Retinal pigment epithelial cell (primary cell): ENCODE data around the gene KBTBD6.
"Not testable (repeated sequence)": the region's sequence is repeated elsewhere in the genome, so short reads cannot be mapped to it uniquely, and the experiment has no call there.

Experiments
- DNase-seq: peaks from one replicate; pipeline ENCODE4 v3.0.0-alpha.2; 2010; ENCODE audit warnings: low read depth
- H3K4me3 ChIP-seq: 2 replicates; pipeline ENCODE4 v1.5.1; 2011; ENCODE audit warnings: mild to moderate bottlenecking, low read length, control low read depth, moderate library complexity
- CTCF ChIP-seq: conservative IDR thresholded peaks from 2 replicates; pipeline ENCODE4 v1.5.1; 2011; ENCODE audit warnings: low read depth, low read length, control low read depth, inconsistent platforms

The KBTBD6 gene

DNA sequence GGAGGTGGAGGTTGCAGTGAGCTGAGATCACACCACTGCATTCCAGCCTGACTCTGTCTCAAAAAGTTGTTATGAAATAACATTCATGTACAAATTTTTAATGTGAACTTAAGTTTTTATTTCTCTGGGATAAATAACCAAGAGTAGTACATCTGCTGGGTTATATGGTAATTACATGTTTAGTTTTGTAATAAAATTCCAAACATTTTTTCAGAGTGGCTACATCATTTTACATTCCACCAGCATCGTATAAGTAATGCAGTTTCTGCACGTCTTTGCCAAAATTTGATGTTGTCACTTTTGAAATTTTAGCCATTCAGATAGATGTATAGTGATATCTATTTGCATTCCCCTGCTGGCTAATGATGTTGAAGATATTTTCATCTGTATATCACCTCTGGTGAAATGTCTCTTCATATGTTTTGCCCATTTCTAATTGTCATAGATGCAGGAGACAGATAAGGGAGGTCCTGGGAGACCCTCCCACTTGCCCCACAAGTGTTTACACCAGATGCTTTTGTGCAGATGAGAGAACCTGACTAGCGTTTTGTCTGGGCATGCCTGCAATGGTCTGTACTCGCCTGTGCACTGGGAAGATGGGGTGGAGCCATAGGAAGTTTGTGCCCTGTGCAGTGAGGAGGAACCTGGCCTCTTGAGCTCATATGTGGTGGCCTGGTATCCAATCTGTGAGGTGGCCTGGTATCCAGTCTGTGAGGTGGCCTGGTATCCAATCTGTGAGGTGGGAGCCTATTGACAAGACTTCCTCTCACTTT lies 12.7 kb upstream of the KBTBD6 start:
- H3K4me3 ChIP-seq = no peak overlapping the region
- DNase-seq = no peak
- TF ChIP-seq CTCF = no peak

DNA sequence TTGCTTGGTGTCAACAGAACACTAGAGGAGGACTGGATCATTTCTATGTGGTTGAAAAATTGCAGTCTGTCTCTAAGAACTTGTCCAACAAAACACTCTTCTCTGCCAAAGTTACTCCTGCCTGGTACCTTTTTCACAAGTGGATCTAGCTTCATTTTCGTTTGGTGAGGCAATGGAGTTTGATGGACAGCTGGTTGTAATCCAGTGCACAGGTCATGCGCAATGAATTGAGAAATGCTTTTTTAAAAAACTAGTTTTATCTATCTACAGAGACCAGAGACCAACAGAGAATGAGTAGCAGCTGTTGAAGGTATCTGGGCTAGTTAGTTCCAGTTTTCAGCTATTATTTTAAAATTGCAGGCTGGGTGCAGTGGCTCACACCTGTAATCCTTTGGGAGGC lies 12.0 kb upstream of the KBTBD6 start:
- DNase-seq = no peak
- TF ChIP-seq CTCF = no peak
- no peak overlapping the region for H3K4me3 ChIP-seq

- peak; percentile 49 for DNase-seq
- TF ChIP-seq CTCF = no peak
- no peak overlapping the region for H3K4me3 ChIP-seq
Measured at GRCh38 chr13:41139296-41139966, 6.8 kb upstream of the KBTBD6 start.

DNA sequence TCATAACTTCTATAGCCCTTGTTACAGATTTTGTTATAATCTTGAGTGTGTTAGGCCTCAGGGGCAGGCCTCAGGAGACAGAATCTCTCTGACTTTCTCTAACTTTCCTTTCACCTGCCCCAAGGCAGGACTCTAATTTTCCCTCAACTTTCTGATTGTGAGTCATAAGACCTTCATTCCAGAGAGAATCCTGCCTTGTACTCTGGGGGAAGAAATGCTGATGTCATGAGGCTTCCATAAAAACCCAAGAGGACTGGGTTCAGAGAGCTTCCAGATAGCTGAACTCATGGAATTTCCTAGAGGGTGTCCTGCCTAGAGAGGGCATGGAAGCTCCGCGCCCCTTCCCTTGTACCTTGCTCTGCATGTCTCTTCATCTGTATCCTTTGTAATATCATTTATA lies 5.3 kb upstream of the KBTBD6 start:
- no peak overlapping the region for H3K4me3 ChIP-seq
- peak; percentile 61 for DNase-seq
- TF ChIP-seq CTCF = no peak

DNA sequence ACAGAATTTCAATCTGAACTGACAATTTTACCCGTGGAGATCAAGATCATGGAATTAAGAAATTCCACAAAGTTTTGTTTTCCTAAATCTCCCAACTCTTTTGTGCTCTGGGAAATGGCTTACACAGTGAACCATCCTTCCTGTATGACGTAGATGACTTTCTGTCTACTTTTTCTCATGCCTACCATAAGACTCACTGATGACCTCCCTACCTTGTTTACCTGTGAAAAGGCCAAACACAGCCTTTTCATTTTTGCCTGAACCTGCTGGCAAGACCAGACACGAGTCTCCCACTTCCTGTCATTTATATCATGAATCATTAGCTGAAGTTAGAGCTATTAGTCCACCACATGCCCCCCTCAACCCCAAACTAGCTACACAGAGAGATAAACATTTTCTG lies 4.6 kb upstream of the KBTBD6 start:
- peak; percentile 54 for DNase-seq
- TF ChIP-seq CTCF = no peak
- H3K4me3 ChIP-seq = no peak overlapping the region

DNA sequence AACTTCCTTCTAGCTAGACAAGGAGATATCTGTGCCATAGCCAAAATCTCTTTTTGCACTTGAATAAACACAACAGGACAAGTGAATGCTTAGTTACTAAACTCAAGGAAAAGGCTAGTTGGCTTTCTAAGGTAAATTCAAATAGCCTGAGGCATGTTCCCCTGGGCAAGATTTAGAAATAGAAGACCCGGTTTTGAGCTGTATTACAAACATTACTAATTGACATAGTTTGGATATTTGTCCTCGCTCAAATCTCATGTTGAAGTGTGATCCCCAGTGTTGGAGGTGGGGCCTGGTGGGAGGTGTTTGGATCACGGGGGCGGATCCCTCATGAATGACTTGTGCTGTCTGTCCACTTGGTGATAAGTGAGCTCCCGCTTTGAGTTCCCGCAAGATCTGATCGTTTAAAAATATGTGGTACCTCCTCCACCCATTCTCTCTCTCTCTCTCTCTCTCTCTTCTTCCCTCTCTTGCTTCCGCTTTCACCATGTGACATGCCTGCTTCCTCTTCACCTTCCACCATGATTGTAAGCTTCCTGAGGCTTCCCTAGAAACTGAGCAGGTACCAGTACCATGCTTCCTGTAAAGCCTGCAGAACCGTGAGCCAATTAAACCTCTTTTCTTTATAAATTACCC lies 3.9 kb upstream of the KBTBD6 start:
- DNase-seq = no peak
- no peak overlapping the region for H3K4me3 ChIP-seq
- TF ChIP-seq CTCF = no peak

GRCh38 chr13:41133951-41134350 lies 1.3 kb upstream of the KBTBD6 start:
- no peak for TF ChIP-seq CTCF
- DNase-seq = no peak
- no peak overlapping the region for H3K4me3 ChIP-seq

DNA sequence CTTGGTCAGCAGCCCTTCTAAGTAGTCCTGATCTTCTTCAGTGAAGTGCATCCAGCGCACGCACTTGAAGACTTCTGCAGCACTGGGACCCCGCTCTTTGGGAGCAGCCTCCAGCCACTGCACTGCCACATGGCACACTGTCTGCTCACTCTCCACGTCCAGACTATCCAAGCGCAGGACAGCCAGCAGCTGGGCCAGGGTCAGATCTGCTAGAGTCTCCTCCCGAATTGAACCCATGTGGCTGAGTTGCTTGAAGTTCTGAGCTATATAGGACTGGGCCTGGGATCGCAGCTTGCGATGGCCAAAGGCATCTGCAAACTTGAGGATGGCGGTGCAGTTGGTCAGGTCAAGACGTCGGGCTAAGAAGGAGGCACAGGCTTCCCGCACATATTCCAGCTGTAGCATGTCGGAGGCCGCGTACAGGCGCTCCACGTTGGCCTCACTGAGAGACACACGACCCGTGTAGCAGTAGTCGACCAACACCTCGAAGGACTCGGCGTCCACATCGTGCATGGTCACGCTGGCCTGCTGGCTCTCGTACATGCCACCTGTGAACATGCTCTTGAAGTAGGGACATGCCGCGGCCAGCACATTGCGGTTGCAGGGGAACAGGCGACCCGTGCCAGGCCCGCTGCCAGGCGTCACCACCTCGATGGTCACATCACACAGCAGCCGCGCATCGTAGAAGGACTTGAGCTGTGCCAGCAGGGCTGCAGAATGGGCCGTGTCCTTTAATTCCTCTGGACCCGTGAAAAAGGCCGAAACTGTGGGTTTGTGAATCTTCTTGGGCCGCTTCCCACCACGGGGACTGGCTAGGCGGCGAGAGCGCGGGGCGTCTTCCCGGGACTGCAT lies 716 bp downstream of the KBTBD6 start:
- peak overlapping the region; percentile 85 for H3K4me3 ChIP-seq
- not testable (repeated sequence) for DNase-seq

- DNase-seq, H3K4me3 ChIP-seq: not testable (repeated sequence)
Measured at GRCh38 chr13:41131189-41131588, 1.4 kb downstream of the KBTBD6 start.
